IPS-11a (cell line): ENCODE data around the gene FKTN.

ENCODE experiments used
- H3K4me3 ChIP-seq: one replicate; pipeline ENCODE4 v1.5.1; 2013; ENCODE audit warnings: low read depth, low read length, control low read depth

Gene FKTN

DNA sequence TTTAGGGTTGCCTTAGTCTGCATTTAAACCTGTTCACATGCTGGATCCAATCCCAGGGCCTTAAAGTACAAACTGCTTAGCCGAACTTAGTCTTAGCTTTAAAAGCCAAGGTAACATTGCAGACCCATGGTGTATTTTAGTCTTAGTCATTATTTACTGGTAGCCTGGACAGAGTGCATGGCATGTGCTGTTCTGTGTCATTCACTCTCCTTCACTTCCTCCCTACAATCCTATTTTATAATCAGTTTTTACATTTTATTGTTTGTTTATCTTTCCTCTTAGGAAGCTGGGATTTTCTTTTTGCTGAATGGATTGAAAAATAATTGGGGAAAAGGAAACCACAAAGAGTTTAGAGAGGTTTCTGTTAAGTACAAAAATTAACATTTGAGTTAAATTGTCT is 74.9 kb downstream of the FKTN start:
- no peak overlapping the region for H3K4me3 ChIP-seq

DNA sequence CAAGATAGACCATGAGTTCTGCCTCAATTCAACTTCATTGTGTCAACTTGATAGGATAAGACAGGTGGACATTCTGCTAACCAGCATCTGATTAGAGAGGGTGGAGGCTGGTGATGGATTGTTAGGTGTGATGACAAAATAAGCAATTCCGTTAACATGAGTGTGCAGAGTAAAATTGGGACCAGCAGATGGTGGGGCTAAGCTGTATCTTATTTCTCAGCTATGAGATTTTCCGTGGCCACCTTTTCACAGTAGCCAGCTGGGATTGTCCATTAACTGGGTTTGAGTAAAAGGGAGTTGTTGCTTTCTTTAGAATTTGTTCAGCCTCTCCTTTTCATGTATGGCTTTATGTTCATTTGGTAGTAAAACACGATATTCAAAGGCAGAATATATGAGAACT is 75.5 kb downstream of the FKTN start:
- H3K4me3 ChIP-seq = no peak overlapping the region

- H3K4me3 ChIP-seq = no peak overlapping the region
Measured at GRCh38 chr9:105636331-105636730, 78.4 kb downstream of the FKTN start.

- H3K4me3 ChIP-seq = no peak overlapping the region
Measured at GRCh38 chr9:105637787-105638395, 80.0 kb downstream of the FKTN start.

DNA sequence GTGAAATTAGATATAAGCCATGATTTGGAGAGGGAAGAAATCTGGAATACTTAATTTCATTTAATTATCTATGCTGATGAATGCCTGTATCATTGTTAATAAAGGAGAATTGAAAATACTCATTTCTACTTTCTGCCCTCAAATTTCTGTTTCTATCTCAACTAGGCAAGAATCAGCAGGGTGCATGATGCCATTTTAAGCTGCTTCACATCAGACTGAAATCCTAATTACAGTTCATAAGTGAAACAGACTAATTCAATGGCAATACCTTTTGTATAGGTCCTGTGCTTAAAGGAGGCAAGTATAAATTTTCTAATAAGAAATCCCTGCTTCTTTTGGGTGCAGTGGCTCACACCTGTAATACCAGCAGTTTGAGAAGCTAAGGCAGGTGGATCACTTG is 82.0 kb downstream of the FKTN start:
- H3K4me3 ChIP-seq = no peak overlapping the region

DNA sequence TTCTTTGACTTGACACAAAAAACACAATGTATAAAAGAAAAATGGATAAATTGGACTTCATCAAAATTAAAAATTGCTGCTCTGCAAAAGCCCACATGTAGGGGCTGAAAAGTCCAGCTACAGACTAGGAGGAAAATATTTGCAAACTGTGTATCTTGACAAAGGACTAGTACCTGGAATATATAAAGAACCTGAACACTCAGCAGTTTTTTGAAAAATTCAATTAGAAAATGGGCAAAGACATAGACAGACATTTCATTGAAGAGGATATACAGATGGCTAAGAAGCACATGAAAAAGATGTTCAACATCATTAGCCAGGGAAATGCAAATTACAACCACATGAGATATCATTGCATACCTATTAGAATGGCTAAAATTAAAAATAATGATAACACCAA is 85.9 kb downstream of the FKTN start:
- H3K4me3 ChIP-seq = no peak overlapping the region

DNA sequence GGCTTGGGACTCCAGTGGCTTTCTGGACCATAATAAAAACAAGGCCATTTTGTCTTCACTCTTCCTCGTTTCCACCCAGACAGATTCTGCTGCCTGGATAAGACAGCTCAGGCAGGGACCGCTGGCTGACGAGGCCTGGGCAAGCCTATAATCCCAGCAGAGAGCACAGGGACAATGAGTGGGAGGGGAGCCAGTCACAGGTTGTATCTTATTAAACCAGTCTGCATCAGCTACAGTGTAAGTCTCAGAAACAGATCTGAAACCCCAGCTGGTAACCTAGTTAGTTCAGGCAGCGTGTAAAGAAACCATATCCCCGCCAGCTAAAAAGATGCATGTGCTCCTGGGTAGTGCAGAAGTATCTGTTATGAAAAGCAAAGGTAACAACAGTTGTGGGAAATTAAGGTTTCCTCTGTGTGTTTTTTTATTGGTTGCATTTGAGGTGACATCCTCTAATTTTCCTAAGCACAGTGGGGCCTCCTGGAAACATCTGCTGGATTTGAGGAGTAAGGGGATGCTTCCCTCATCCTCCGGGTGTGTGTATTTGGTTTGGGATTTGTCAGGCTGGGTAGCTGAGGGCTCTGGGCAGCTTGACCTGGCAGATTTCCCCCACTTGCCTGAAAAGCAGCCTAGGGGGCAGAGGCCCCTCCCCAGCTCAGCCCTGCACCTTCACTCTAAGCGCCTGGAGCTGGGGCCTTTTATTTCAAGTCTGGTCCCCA is 89.1 kb downstream of the FKTN start:
- no peak overlapping the region for H3K4me3 ChIP-seq

DNA sequence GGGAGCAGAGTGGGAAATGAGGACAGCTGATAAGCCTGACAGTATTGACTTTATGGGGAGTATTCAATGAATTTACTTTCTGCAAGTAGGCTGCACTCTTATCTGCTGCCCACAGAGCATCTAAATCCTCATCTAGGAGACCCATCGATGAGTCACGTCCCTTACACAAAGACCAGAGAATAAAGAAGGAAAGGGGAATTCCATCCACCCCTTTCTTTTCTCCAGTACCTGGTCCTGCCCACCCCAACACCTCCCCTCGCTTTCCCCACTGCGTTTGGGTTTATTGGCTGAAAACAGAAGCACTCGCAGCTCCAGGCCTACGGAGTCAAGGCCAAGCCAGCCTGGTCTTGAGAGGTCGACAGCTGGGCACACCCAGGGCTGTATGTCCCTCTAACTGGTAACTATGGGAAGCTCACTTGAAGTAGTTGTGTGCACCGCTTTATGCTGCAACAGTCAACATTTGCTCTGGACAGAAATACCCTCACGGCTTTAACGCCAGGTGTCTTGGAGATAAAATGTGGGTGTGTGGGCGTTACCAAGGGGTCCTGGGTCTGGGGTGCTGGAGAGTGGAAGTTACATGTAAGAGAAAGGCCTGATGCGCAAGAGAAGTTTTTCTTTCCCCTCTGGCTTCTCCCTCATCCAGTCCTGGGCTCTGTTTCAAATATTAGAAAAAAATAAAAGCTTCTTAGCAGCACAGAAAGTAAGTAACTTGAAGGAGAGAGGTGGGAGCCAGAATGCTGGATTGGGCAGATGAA is 89.8 kb downstream of the FKTN start:
- H3K4me3 ChIP-seq = no peak overlapping the region

GRCh38 chr9:105651806-105652205 is 93.9 kb downstream of the FKTN start:
- H3K4me3 ChIP-seq = no peak overlapping the region

- peak overlapping the region; percentile 37 for H3K4me3 ChIP-seq
Measured at GRCh38 chr9:105656131-105656921, 98.4 kb downstream of the FKTN start.

- no peak overlapping the region for H3K4me3 ChIP-seq
Measured at GRCh38 chr9:105658351-105658750, 100.4 kb downstream of the FKTN start.

- no peak overlapping the region for H3K4me3 ChIP-seq
Measured at GRCh38 chr9:105661011-105661410, 103.1 kb downstream of the FKTN start.

- H3K4me3 ChIP-seq = no peak within 1 kb of the TSS
Measured at GRCh38 chr9:105662184-105663104, 104.5 kb downstream of the FKTN start, which contains the start of gene TAL2. TAL2 (plus strand) TSS chr9:105662457; CDS start chr9:105662497, 40 bp downstream.

GRCh38 chr9:105663914-105664313 is 106.0 kb downstream of the FKTN start:
- no peak overlapping the region for H3K4me3 ChIP-seq

GRCh38 chr9:105667867-105668266 is 109.9 kb downstream of the FKTN start:
- H3K4me3 ChIP-seq = no peak overlapping the region

GRCh38 chr9:105670315-105670714 is 112.4 kb downstream of the FKTN start:
- no peak overlapping the region for H3K4me3 ChIP-seq

DNA sequence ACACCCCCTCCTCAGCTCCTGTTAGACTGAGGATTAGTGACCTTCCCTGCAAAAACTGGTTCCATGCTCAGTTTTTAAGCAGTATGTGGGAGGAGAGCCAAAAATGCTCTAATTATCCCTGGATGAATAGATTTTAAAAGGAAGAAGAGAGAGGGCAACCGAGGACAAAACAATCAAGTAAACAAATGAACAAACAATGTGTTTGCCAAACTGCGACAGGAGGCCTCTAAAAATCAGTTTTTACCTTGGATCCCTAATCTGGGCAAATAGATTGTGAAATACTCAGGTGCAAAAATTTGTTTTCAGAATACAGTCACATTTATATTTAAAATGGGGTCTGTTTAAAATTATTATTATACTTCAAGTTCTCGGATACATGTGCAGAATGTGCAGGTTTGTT is 112.8 kb downstream of the FKTN start:
- no peak overlapping the region for H3K4me3 ChIP-seq

DNA sequence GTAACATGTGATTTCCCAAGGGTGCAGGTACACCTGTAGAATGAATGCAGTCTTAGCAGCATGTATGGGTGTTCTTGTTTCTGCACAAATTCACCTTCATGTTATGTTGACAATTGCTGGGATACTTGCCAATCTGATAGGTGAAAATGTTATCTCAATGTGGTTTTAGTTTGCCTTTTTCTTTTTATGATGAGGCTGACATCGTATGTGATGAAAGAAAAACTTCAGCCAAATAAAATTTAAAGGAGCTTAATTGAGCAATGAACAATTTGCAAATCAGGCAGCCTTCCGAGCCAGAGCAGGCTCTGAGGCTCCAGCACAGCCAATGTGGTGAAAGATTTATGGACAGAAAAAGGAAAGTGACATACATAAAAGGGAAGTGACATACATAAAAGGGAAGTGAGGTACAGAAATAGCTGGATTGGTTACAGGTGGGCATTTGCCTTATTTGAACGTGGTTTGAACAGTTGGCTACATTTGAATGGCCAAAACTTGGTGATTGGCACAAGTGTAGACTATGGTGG is 114.8 kb downstream of the FKTN start:
- H3K4me3 ChIP-seq = no peak overlapping the region

DNA sequence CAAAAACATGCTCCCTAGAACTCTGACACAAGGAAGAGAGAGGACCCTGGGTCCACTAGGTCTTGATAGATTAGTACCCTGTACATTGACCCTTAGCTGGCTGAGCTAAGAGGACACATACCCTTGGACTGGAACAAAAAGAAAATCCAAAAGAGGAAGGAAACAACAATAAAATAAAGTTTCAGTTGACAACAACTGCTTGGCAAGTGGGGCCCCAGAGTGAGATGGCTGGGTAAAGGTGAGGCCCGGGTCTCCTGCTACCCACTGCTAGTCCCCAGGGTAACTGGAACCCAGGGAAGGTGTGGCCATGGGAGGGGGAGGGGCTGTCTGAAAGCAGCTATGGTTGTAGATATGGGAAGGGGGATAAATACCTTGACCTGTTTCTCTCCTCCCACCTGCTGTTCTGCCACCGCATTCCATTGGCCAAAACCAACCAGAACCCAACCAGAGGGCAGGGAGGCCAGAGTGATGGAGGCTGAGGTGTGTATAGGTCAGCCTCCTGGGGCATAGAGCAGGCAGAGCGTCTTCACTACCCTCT is 116.0 kb downstream of the FKTN start:
- no peak overlapping the region for H3K4me3 ChIP-seq
